H1 (cell line): ENCODE results near the gene PARD3. TPM values are rescaled to one million over a fixed set of nuclear protein-coding genes. Genes with fewer than 3 reads are reported as not detected.

Experiments
- CTCF ChIA-PET: fragments of 300-600 bp; sonication (Branson Sonifier 250); formaldehyde crosslinking; loops from one replicate; lab custom pipeline; 2021; ENCODE audit not compliant: partially characterized antibody; lab: Charles Lee
- POLR2A ChIA-PET: fragments of 300-600 bp; sonication (Branson Sonifier 250); formaldehyde crosslinking; loops from one replicate; lab custom pipeline; 2021; ENCODE audit warnings: inconsistent platforms; ENCODE audit not compliant: partially characterized antibody; lab: Charles Lee
- DNase-seq, 2 experiments: peaks; one replicate each; pipeline versions ENCODE4 v3.0.0 to v3.0.0-alpha.2; 2010 to 2022; ENCODE audit warnings: low spot score in 2 of 2, low read depth in 1 of 2, mixed read lengths in 1 of 2
- FAIRE-seq: peaks from 2 replicates; lab custom pipeline; 2011; peaks lifted over from hg19 to GRCh38; lab: Jason Lieb, UNC
- H2AFZ ChIP-seq: 2 replicates; pipeline ENCODE4 v1.8.1; 2012; ENCODE audit warnings: low read length, inconsistent platforms
- H2AK5ac ChIP-seq: 2 replicates; pipeline ENCODE4 v1.6.1; 2013; ENCODE audit warnings: low read depth, low read length
- H2BK120ac ChIP-seq: replicated peaks from 2 replicates; pipeline ENCODE3; 2013; ENCODE audit warnings: low read depth, low read length, inconsistent platforms
- H2BK12ac ChIP-seq: 2 replicates; pipeline ENCODE4 v1.6.1; 2013; ENCODE audit warnings: low read depth, low read length
- H2BK15ac ChIP-seq: 2 replicates; pipeline ENCODE4 v1.6.1; 2013; ENCODE audit warnings: low read length
- H2BK20ac ChIP-seq: 2 replicates; pipeline ENCODE4 v1.6.1; 2013; ENCODE audit warnings: low read length
- H2BK5ac ChIP-seq: 2 replicates; pipeline ENCODE4 v1.6.1; 2013; ENCODE audit warnings: low read depth, low read length
- H3K14ac ChIP-seq: 2 replicates; pipeline ENCODE4 v1.6.1; 2013; ENCODE audit warnings: inconsistent platforms; ENCODE audit not compliant: insufficient read length
- H3K18ac ChIP-seq: 2 replicates; pipeline ENCODE4 v1.6.1; 2013; ENCODE audit warnings: low read length; ENCODE audit errors: extremely low read depth
- H3K23ac ChIP-seq: 2 replicates; pipeline ENCODE4 v1.6.1; 2013; ENCODE audit warnings: inconsistent platforms; ENCODE audit not compliant: insufficient read length
- H3K23me2 ChIP-seq: 2 replicates; pipeline ENCODE4 v1.6.1; 2013; ENCODE audit warnings: low read depth, low read length
- H3K27ac ChIP-seq: 2 replicates; pipeline ENCODE4 v1.6.1; 2011; ENCODE audit warnings: low read depth, low read length, inconsistent platforms
- H3K27me3 ChIP-seq, 4 experiments: replicated peaks in 1 of 4; 1 replicate in 1 of 4; 2 replicates in 3 of 4; pipeline versions ENCODE4 v1.6.1 to v1.8.1; 2011 to 2013; ENCODE audit warnings: low read length in 3 of 4, mild to moderate bottlenecking in 3 of 4, inconsistent platforms in 2 of 4, mixed read lengths in 2 of 4, moderate library complexity in 1 of 4; ENCODE audit not compliant: control insufficient read depth in 3 of 4, insufficient read depth in 3 of 4; ENCODE audit errors: extremely low read depth in 1 of 4
- H3K36me3 ChIP-seq, 4 experiments: 2 replicates each; pipeline versions ENCODE4 v1.6.1 to v1.8.1; 2011 to 2013; ENCODE audit warnings: mild to moderate bottlenecking in 4 of 4, low read length in 3 of 4, moderate library complexity in 2 of 4, control low read depth in 1 of 4, inconsistent platforms in 1 of 4; ENCODE audit not compliant: insufficient read depth in 4 of 4, control insufficient read depth in 2 of 4
- H3K4ac ChIP-seq: replicated peaks from 2 replicates; pipeline ENCODE3; 2013; ENCODE audit warnings: low read length, low read depth, mixed read lengths, inconsistent platforms; ENCODE audit not compliant: insufficient read length
- H3K4me1 ChIP-seq, 4 experiments: replicated peaks in 1 of 4; 1 replicate in 1 of 4; 2 replicates in 3 of 4; pipeline versions ENCODE4 v1.6.1 to v1.8.1; 2011 to 2013; ENCODE audit warnings: low read length in 3 of 4, inconsistent platforms in 2 of 4, mixed read lengths in 1 of 4; ENCODE audit not compliant: insufficient read depth in 4 of 4, control insufficient read depth in 3 of 4
- H3K4me2 ChIP-seq, 2 experiments: 2 replicates each; pipeline versions ENCODE4 v1.6.1 to v1.8.1; 2011 to 2013; ENCODE audit warnings: low read depth in 2 of 2, low read length in 2 of 2, control low read depth in 1 of 2, inconsistent platforms in 1 of 2, mild to moderate bottlenecking in 1 of 2; ENCODE audit not compliant: insufficient read depth in 1 of 2
- H3K4me3 ChIP-seq, 4 experiments: fragments of 200-600, 300-600 bp in 1 of 4; sonication (generic), shearing (Covaris generic), sonication (Bioruptor Twin) in 1 of 4; 2 replicates each; pipeline versions ENCODE4 v1.5.1 to v1.8.1; 2011 to 2016; ENCODE audit warnings: low read length in 4 of 4, low read depth in 3 of 4, control low read depth in 2 of 4, inconsistent platforms in 2 of 4, mild to moderate bottlenecking in 2 of 4, mixed read lengths in 1 of 4, moderate library complexity in 1 of 4; ENCODE audit not compliant: insufficient read depth in 2 of 4; ENCODE audit errors: extremely low read depth in 1 of 4
- H3K56ac ChIP-seq: replicated peaks from 2 replicates; pipeline ENCODE3; 2013; ENCODE audit warnings: low read depth, mild to moderate bottlenecking, mixed read lengths, low read length, inconsistent platforms; ENCODE audit not compliant: insufficient read length
- H3K79me1 ChIP-seq: 2 replicates; pipeline ENCODE4 v1.6.1; 2013; ENCODE audit warnings: low read depth, low read length, control low read depth
- H3K79me2 ChIP-seq, 2 experiments: 2 replicates each; pipeline versions ENCODE4 v1.6.1 to v1.8.1; 2012 to 2013; ENCODE audit warnings: low read length in 2 of 2, mild to moderate bottlenecking in 2 of 2, inconsistent platforms in 1 of 2; ENCODE audit not compliant: insufficient read depth in 2 of 2, control insufficient read depth in 1 of 2
- H3K9ac ChIP-seq, 4 experiments: replicated peaks in 1 of 4; 1 replicate in 1 of 4; 2 replicates in 3 of 4; pipeline versions ENCODE4 v1.6.1 to v1.8.1; 2011 to 2013; ENCODE audit warnings: low read depth in 3 of 4, low read length in 3 of 4, control low read depth in 2 of 4, mild to moderate bottlenecking in 2 of 4, moderate library complexity in 2 of 4, inconsistent platforms in 1 of 4; ENCODE audit errors: extremely low read depth in 1 of 4
- H3K9me3 ChIP-seq, 2 experiments: 2 replicates each; pipeline versions ENCODE4 v1.6.1 to v1.8.1; 2012 to 2013; ENCODE audit warnings: mild to moderate bottlenecking in 2 of 2, moderate library complexity in 2 of 2, control low read depth in 1 of 2, inconsistent platforms in 1 of 2, low read depth in 1 of 2, low read length in 1 of 2, mixed read lengths in 1 of 2; ENCODE audit not compliant: insufficient read depth in 2 of 2
- H4K20me1 ChIP-seq, 2 experiments: replicated peaks in 1 of 2; 2 replicates each; pipeline versions ENCODE3 to v1.8.1; 2011 to 2013; ENCODE audit warnings: inconsistent platforms in 2 of 2, low read length in 2 of 2, mild to moderate bottlenecking in 1 of 2; ENCODE audit not compliant: insufficient read depth in 2 of 2, control insufficient read depth in 1 of 2
- H4K5ac ChIP-seq: 2 replicates; pipeline ENCODE4 v1.6.1; 2013; ENCODE audit warnings: low read length, low read depth, mixed read lengths, inconsistent platforms; ENCODE audit not compliant: insufficient read length
- H4K8ac ChIP-seq: 2 replicates; pipeline ENCODE4 v1.8.0; 2013; ENCODE audit warnings: mild to moderate bottlenecking, moderate library complexity, low read length, inconsistent platforms; ENCODE audit not compliant: insufficient read depth; ENCODE audit errors: extremely low read depth
- H4K91ac ChIP-seq: replicated peaks from 2 replicates; pipeline ENCODE3; 2013; ENCODE audit warnings: low read length, mixed read lengths, inconsistent platforms; ENCODE audit not compliant: insufficient read length
- BACH1 ChIP-seq: IDR thresholded peaks from 2 replicates; pipeline ENCODE4 v1.6.1; 2012; ENCODE audit warnings: low read length, improper control_type of control experiment
- CREB1 ChIP-seq: IDR thresholded peaks from 2 replicates; pipeline ENCODE4 v1.6.1; 2012; ENCODE audit warnings: inconsistent platforms
- CTBP2 ChIP-seq: IDR thresholded peaks from 2 replicates; pipeline ENCODE4 v1.7.0; 2011; ENCODE audit warnings: borderline replicate concordance, mild to moderate bottlenecking, moderate library complexity, mixed read lengths, low read length; ENCODE audit not compliant: insufficient read depth, insufficient read length
- EZH2 ChIP-seq: fragments of 200-600 bp; sonication (generic); IDR thresholded peaks from 2 replicates; pipeline ENCODE4 v1.7.1; 2012; ENCODE audit warnings: low read depth, mild to moderate bottlenecking, moderate library complexity, low read length, inconsistent platforms; ENCODE audit not compliant: severe bottlenecking
- FOSL1 ChIP-seq: IDR thresholded peaks from 2 replicates; pipeline ENCODE4 v1.6.1; 2011; ENCODE audit warnings: mild to moderate bottlenecking, low read depth, low read length, moderate library complexity; ENCODE audit not compliant: insufficient read depth
- GABPA ChIP-seq: IDR thresholded peaks from 2 replicates; pipeline ENCODE4 v1.6.1; 2011; ENCODE audit warnings: mild to moderate bottlenecking, low read length, moderate library complexity, borderline replicate concordance; ENCODE audit not compliant: insufficient read depth
- RXRA ChIP-seq: IDR thresholded peaks from 2 replicates; pipeline ENCODE4 v1.6.1; 2011; ENCODE audit warnings: low read depth, mild to moderate bottlenecking, low read length, moderate library complexity; ENCODE audit not compliant: insufficient read depth
- SIN3A ChIP-seq, 2 experiments: IDR thresholded peaks in 1 of 2; conservative IDR thresholded peaks in 1 of 2; 2 replicates each; pipeline ENCODE4 v1.6.1; 2011 to 2012; ENCODE audit warnings: low read length in 2 of 2, improper control_type of control experiment in 1 of 2, low read depth in 1 of 2, mild to moderate bottlenecking in 1 of 2
- SP4 ChIP-seq: IDR thresholded peaks from 2 replicates; pipeline ENCODE4 v1.6.1; 2012; ENCODE audit warnings: low read length, inconsistent platforms
- TEAD4 ChIP-seq: IDR thresholded peaks from 2 replicates; pipeline ENCODE4 v1.6.1; 2012; ENCODE audit warnings: low read depth, low read length, inconsistent platforms, mixed read lengths
- WGBS, 2 experiments: shearing (Covaris generic) in 1 of 2; methylation state at CpG; one replicate each; pipeline versions ENCODE4 v1.1.6 to v1.1.7; 2013 to 2015; ENCODE audit warnings: low lambda C conversion rate in 2 of 2, mixed read lengths in 2 of 2, inconsistent platforms in 1 of 2, low coverage in 1 of 2, missing lambda C conversion rate in 1 of 2; ENCODE audit not compliant: insufficient replicate concordance in 2 of 2, insufficient coverage in 1 of 2, insufficient read length in 1 of 2; ENCODE audit errors: extremely low coverage in 1 of 2, missing lambda C conversion rate in 1 of 2; 5-methylcytosine and 5-hydroxymethylcytosine counted together
- polyA plus RNA-seq, 7 experiments: library from polyadenylated mRNA; depleted of rRNA in 3 of 7; stranded (reverse) in 5 of 7; unstranded in 2 of 7; fragments of >200 nt in 5 of 7; fragments of 200-250 nt in 2 of 7; gene quantifications; 1 replicate in 5 of 7; 2 replicates in 1 of 7; 4 replicates in 1 of 7; pipeline versions ENCODE4 v1.2.1 to v1.2.3, GENCODE V29; 2011 to 2013; ENCODE audit warnings: missing spikeins in 2 of 7, mixed read lengths in 2 of 7
- total RNA-seq: library from RNA; stranded (reverse); fragmentation: NEBNext Ultra II Directional; extraction: Animal tissue kit (Norgen Biotek cat#: 25700); gene quantifications from 2 replicates; pipeline ENCODE4 v1.2.1, GENCODE V29; 2021
- TF ChIP-seq, protein P1 (sequence below), 3 experiments: IDR thresholded peaks; 1 replicate in 2 of 3; 2 replicates in 1 of 3; pipeline versions ENCODE4 v1.5.1 to v1.6.1; 2011; ENCODE audit warnings: low read length in 3 of 3, mild to moderate bottlenecking in 3 of 3, inconsistent platforms in 2 of 3, low read depth in 1 of 3, moderate library complexity in 1 of 3; ENCODE audit not compliant: insufficient read depth in 1 of 3; ENCODE audit errors: control extremely low read depth in 1 of 3

The PARD3 gene
- total and polyA plus RNA-seq, 2 of the 8 experiments (the other 6 are each of a cell fraction or from before 2014, with no cell fraction given): 19.7 to 49.1 TPM

DNA sequence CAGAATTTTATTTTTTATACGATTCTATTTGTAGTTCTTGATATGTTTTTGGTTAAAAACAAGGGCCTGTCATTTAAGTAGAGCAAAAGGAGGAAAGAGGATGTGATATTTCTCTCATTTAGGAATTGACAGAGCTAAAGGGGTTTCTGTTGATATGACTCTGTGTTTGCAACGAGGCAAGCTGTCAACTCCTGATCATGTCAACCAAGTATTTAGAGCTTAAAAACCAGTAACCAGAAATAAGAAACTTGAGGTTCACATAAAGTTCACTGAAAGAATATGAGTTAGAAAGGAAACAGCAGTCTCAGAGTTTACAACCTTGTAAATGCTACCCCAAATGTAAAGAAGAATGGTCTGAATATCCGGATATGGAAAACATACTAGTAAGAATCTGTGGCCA lies 434.2 kb downstream of the PARD3 start:
- Histone ChIP-seq H3K79me2 (no peaks in the 10 kb centered on the region), H3K23me2 (no peaks in the 10 kb centered on the region), H3K9me3 (no peaks in the 10 kb centered on the region), H2BK5ac (no peak overlapping the region), H3K4me2 (no peak overlapping the region), H3K14ac (no peak overlapping the region), H4K5ac (no peak overlapping the region), H3K36me3 (peaks cover 0 to 9% (median 0%) of the 10 kb centered on the region in 4 experiments; a peak in 1 of 8 replicates), H4K20me1 (peaks cover 0 to 1% of the 10 kb centered on the region in 2 experiments), H2BK20ac (no peak overlapping the region), H2AK5ac (no peak overlapping the region), H2BK12ac (no peak overlapping the region), H3K4me3 (no peak overlapping the region), H3K23ac (no peak overlapping the region), H3K56ac (no peak overlapping the region), H3K27ac (no peak overlapping the region), H2AFZ (no peak overlapping the region), H3K4me1 (no peaks in the 10 kb centered on the region), H4K91ac (no peak overlapping the region), H3K79me1 (no peaks in the 10 kb centered on the region), H3K9ac (no peak overlapping the region), H4K8ac (no peak overlapping the region), H3K27me3 (no peaks in the 10 kb centered on the region), H3K18ac (no peak overlapping the region), H2BK120ac (no peak overlapping the region), H2BK15ac (no peak overlapping the region), H3K4ac (no peak overlapping the region)
- DNase-seq (no peak), FAIRE-seq (no peak)
- no peak for TF ChIP-seq EZH2
- no peak for TF ChIP-seq BACH1
- no peak for TF ChIP-seq FOSL1
- TF ChIP-seq, protein P1, sequence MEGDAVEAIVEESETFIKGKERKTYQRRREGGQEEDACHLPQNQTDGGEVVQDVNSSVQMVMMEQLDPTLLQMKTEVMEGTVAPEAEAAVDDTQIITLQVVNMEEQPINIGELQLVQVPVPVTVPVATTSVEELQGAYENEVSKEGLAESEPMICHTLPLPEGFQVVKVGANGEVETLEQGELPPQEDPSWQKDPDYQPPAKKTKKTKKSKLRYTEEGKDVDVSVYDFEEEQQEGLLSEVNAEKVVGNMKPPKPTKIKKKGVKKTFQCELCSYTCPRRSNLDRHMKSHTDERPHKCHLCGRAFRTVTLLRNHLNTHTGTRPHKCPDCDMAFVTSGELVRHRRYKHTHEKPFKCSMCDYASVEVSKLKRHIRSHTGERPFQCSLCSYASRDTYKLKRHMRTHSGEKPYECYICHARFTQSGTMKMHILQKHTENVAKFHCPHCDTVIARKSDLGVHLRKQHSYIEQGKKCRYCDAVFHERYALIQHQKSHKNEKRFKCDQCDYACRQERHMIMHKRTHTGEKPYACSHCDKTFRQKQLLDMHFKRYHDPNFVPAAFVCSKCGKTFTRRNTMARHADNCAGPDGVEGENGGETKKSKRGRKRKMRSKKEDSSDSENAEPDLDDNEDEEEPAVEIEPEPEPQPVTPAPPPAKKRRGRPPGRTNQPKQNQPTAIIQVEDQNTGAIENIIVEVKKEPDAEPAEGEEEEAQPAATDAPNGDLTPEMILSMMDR (IDR thresholded peaks at IDR 0.05; ENCODE audit: control extremely low read depth in 1 of 3, insufficient read depth in 1 of 3, low read depth in 1 of 3, low read length in 3 of 3): no peak
- TF ChIP-seq CTBP2: no peak
- no peak for TF ChIP-seq SIN3A (conservative IDR thresholded peaks at IDR 0.05 in 1 of 2, IDR thresholded peaks at IDR 0.05 in 1 of 2; ENCODE audit: low read depth in 1 of 2, low read length in 2 of 2)
- TF ChIP-seq SP4: no peak
- no peak for TF ChIP-seq GABPA
- TF ChIP-seq CREB1: no peak
- no peak for TF ChIP-seq RXRA
- no peak for TF ChIP-seq TEAD4
- WGBS, 2 experiments: 92% methylated on average over 3 of the region's 3 CpGs; no CpG with 5 or more reads in 1 of the 2 experiments
- CTCF ChIA-PET: interaction anchor here (1.0 to 1.3 kb wide), 2 partner anchors 11 to 258 kb away, joined by 3 to 5 read pairs; no protein-coding TSS in a partner anchor
- POLR2A ChIA-PET: no interaction called here
